GM23338 (cell line): ENCODE measurements around the gene RPIA. TPM values are rescaled to one million over a fixed set of nuclear protein-coding genes. Genes with fewer than 3 reads are reported as not detected.
"Not testable (repeated sequence)": the region's sequence is repeated elsewhere in the genome, so short reads cannot be mapped to it uniquely, and the experiment has no call there.

Experiments used
- ATAC-seq: fragments of 200-7000 bp; cut with Tn5 transposase; 3 replicates; pipeline ENCODE4 v1.9.1; 2020
- DNase-seq: peaks from one replicate; pipeline ENCODE4 v3.0.0-alpha.2; 2015; ENCODE audit warnings: low spot score
- H2AFZ ChIP-seq: fragments of 200-600 bp; sonication (generic); 2 replicates; pipeline ENCODE4 v1.8.0; 2016; ENCODE audit warnings: antibody characterized with exemption, mild to moderate bottlenecking, moderate library complexity
- H3F3A ChIP-seq: fragments of 200-600 bp; sonication (generic); replicated peaks from 2 replicates; pipeline ENCODE4 v1.8.0; 2017; ENCODE audit warnings: antibody characterized with exemption, mixed run types, low read depth
- H3K27ac ChIP-seq: fragments of 200-600 bp; sonication (generic); 2 replicates; pipeline ENCODE4 v1.6.1; 2016; ENCODE audit warnings: low read depth
- H3K27me3 ChIP-seq: fragments of 200-600 bp; sonication (generic); 2 replicates; pipeline ENCODE4 v1.8.0; 2016; ENCODE audit warnings: mild to moderate bottlenecking, mixed run types, moderate library complexity; ENCODE audit not compliant: insufficient read depth
- H3K36me3 ChIP-seq: fragments of 200-600 bp; sonication (generic); 2 replicates; pipeline ENCODE4 v1.8.0; 2016; ENCODE audit warnings: mild to moderate bottlenecking; ENCODE audit not compliant: insufficient read depth
- H3K4me1 ChIP-seq: fragments of 200-600 bp; sonication (generic); 2 replicates; pipeline ENCODE4 v1.8.0; 2016; ENCODE audit warnings: mild to moderate bottlenecking, moderate library complexity; ENCODE audit not compliant: insufficient read depth
- H3K4me2 ChIP-seq: fragments of 200-600 bp; sonication (generic); 2 replicates; pipeline ENCODE4 v1.7.1; 2017; ENCODE audit warnings: mixed run types
- H3K4me3 ChIP-seq: fragments of 200-600 bp; sonication (generic); 2 replicates; pipeline ENCODE4 v1.6.1; 2016; ENCODE audit warnings: mixed run types
- H3K79me2 ChIP-seq: fragments of 200-600 bp; sonication (generic); replicated peaks from 2 replicates; pipeline ENCODE4 v1.8.0; 2017; ENCODE audit warnings: mild to moderate bottlenecking; ENCODE audit not compliant: insufficient read depth
- H3K9me2 ChIP-seq: fragments of 200-600 bp; sonication (generic); 2 replicates; pipeline ENCODE4 v1.8.0; 2017; ENCODE audit not compliant: insufficient read depth
- H4K20me1 ChIP-seq: fragments of 200-600 bp; sonication (generic); replicated peaks from 2 replicates; pipeline ENCODE4 v1.8.0; 2017; ENCODE audit warnings: mild to moderate bottlenecking; ENCODE audit not compliant: insufficient read depth
- H3K27ac Mint-ChIP-seq: 2 replicates; pipeline ENCODE4 v1.8.0; 2020; ENCODE audit warnings: inconsistent platforms, mild to moderate bottlenecking, moderate library complexity, mixed read lengths
- H3K27me3 Mint-ChIP-seq: 3 replicates; pipeline ENCODE4 v1.8.0; 2022; ENCODE audit warnings: low read depth, mild to moderate bottlenecking, moderate library complexity, mixed read lengths, inconsistent platforms; ENCODE audit not compliant: insufficient read depth, poor library complexity
- H3K36me3 Mint-ChIP-seq: 3 replicates; pipeline ENCODE4 v1.8.0; 2021; ENCODE audit warnings: low read depth, mild to moderate bottlenecking, inconsistent platforms, moderate library complexity, mixed read lengths
- H3K4me1 Mint-ChIP-seq: 3 replicates; pipeline ENCODE4 v1.8.0; 2020; ENCODE audit warnings: mild to moderate bottlenecking, inconsistent platforms, mixed read lengths
- H3K4me3 Mint-ChIP-seq: 3 replicates; pipeline ENCODE4 v1.8.0; 2021; ENCODE audit warnings: moderate library complexity, mild to moderate bottlenecking, inconsistent platforms, mixed read lengths
- H3K9me3 Mint-ChIP-seq: 3 replicates; pipeline ENCODE4 v1.8.0; 2020; ENCODE audit warnings: moderate library complexity, mild to moderate bottlenecking, inconsistent platforms, mixed read lengths
- EZH2phosphoT487 ChIP-seq: fragments of 200-600 bp; sonication (generic); IDR thresholded peaks from one replicate; pipeline ENCODE4 v1.8.1; 2018; ENCODE audit warnings: antibody characterized with exemption; ENCODE audit not compliant: unreplicated experiment
- JUNB ChIP-seq: IDR thresholded peaks from one replicate; pipeline ENCODE4 v1.6.1; 2016; ENCODE audit warnings: antibody characterized with exemption; ENCODE audit not compliant: unreplicated experiment
- polyA plus RNA-seq: library from polyadenylated mRNA; unstranded; fragments of >200 nt; fragmentation: Nextera tagmentation; extraction: Ambion mirVana; gene quantifications from 2 replicates; pipeline ENCODE4 v1.2.1, GENCODE V29; 2016
- total RNA-seq: library from RNA; depleted of rRNA; stranded (reverse); fragments of >200 nt; shearing (Covaris generic); gene quantifications from 2 replicates; pipeline ENCODE4 v1.2.3, GENCODE V29; 2014
- TF ChIP-seq, protein P1 (sequence below): IDR thresholded peaks from one replicate; pipeline ENCODE4 v1.6.1; 2018; ENCODE audit warnings: antibody characterized with exemption; ENCODE audit not compliant: unreplicated experiment
- TF ChIP-seq, protein P2 (sequence below), 2 experiments: fragments of 200-600 bp in 1 of 2; sonication (generic) in 1 of 2; conservative IDR thresholded peaks; 2 replicates each; pipeline versions ENCODE4 v1.5.1 to v1.6.1; 2016 to 2017; ENCODE audit warnings: antibody characterized with exemption in 2 of 2, low read depth in 2 of 2, mild to moderate bottlenecking in 2 of 2, moderate library complexity in 1 of 2

RPIA gene
- total and polyA plus RNA-seq, 2 experiments from 2014 or later = 18.8 to 22.5 TPM

DNA sequence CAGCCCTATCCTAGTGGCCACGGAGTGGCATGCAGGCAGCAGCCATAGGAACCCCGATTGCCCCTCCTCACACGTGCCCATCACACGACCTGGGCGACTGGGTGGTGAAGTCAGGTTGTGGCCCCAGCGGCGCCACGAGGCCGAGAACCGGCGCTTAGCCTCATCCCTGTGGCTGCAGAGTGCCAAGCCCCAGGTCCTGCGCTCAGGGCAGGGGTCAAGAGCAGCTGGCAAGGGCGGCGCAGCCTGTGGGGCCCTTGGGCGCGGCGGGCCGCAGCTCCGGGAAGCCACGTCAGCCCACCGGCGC is 73.3 kb downstream of the RPIA start (continued):
- TF ChIP-seq, protein P1, sequence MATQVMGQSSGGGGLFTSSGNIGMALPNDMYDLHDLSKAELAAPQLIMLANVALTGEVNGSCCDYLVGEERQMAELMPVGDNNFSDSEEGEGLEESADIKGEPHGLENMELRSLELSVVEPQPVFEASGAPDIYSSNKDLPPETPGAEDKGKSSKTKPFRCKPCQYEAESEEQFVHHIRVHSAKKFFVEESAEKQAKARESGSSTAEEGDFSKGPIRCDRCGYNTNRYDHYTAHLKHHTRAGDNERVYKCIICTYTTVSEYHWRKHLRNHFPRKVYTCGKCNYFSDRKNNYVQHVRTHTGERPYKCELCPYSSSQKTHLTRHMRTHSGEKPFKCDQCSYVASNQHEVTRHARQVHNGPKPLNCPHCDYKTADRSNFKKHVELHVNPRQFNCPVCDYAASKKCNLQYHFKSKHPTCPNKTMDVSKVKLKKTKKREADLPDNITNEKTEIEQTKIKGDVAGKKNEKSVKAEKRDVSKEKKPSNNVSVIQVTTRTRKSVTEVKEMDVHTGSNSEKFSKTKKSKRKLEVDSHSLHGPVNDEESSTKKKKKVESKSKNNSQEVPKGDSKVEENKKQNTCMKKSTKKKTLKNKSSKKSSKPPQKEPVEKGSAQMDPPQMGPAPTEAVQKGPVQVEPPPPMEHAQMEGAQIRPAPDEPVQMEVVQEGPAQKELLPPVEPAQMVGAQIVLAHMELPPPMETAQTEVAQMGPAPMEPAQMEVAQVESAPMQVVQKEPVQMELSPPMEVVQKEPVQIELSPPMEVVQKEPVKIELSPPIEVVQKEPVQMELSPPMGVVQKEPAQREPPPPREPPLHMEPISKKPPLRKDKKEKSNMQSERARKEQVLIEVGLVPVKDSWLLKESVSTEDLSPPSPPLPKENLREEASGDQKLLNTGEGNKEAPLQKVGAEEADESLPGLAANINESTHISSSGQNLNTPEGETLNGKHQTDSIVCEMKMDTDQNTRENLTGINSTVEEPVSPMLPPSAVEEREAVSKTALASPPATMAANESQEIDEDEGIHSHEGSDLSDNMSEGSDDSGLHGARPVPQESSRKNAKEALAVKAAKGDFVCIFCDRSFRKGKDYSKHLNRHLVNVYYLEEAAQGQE = no peak
- TF ChIP-seq EZH2phosphoT487 = no peak

DNA sequence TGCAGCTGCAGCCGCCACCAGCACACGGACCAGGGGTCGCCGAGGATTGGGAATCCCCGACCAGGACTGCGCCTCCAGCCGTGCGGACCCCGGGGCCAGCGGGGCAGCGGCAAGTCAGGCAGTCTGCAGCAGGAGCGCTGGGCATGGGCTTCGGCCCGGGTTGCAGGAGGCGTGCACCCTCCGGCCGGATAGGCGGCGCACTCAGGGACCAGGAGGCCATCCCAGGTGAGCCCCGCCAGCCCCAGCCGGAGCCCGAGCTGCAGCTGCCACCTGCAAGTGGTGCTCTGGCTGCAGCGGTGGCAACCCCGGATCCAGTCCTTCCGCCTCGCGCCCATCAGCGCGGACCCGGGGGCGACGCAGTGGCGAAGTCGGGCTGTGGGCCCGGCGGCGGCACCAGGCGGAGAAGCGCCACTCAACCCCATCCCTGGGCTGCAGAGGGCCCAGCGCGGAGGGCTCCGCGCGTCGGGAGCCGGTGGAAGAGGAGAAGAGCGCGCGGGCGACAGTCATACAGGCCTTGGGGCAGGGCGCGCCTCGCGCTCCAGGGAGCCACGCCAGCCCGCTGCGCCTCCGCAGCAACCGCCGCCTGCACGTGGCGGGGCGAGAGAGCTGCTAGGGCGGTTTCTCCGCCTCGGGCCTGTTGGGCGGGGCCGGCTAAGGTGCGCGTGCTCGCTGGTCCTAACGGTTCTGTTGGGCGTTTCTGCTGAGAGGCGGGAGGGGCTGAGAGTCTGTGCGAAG is 73.8 kb downstream of the RPIA start:
- peak; percentile 92 for ATAC-seq
- no peak overlapping the region for H3K27ac ChIP-seq
- peaks cover 5% of the 10 kb centered on the region; the same call in 2 of the 3 replicates for H3K4me1 Mint-ChIP-seq

DNA sequence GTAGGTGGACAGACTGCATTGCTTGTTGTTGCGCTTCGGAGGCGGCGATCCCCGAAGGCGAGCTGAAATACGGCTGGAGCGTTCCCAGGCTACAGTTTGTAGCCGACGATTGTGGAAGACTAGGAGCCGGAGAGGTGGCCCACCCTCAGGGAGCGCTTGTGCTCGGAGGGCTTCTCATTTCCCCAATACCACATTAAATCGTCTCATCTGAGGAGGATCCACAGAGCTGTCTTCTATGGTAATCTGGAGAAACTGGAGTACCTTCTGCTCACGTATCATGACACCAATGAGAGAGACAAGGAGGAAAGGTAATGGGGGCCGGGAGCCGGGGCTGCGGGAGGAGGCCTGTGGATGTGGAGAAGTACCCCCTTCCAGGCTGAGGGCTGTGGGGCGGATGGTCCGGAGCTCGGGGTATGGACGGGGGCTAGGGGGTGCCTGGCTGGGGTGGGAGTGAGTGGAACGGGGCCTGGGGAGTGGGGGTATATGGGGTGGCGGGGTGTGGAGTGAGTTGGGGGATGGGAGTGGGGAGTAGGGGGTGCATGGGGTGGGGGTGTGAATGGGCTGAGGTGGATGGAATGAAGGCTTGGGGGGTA is 74.5 kb downstream of the RPIA start:
- H3K9me3 Mint-ChIP-seq = peaks cover 20% of the 10 kb centered on the region; the same call in 2 of the 3 replicates

More for the DNA sequence above, 73.8 kb downstream of the RPIA start:
- peaks cover 3% of the 10 kb centered on the region; the same call in 1 of the 3 replicates for H3K36me3 Mint-ChIP-seq
- Histone ChIP-seq H4K20me1 (no peaks in the 10 kb centered on the region), H3K36me3 (no peaks in the 10 kb centered on the region), H3K4me1 (no peaks in the 10 kb centered on the region), H3K4me3 (peak overlapping the region; percentile 58), H3K27me3 (peaks cover 49% of the 10 kb centered on the region), H3K79me2 (no peaks in the 10 kb centered on the region), H2AFZ (peak overlapping the region; percentile 84), H3F3A (no peaks in the 10 kb centered on the region), H3K9me2 (no peaks in the 10 kb centered on the region), H3K4me2 (peak overlapping the region; percentile 91)
- DNase-seq = peak; percentile 84
- peaks cover 23% of the 10 kb centered on the region for H3K9me3 Mint-ChIP-seq
- H3K4me3 Mint-ChIP-seq = peak overlapping the region; percentile 84
- H3K27me3 Mint-ChIP-seq = peaks cover 29% of the 10 kb centered on the region
- no peak overlapping the region for H3K27ac Mint-ChIP-seq
- TF ChIP-seq JUNB = no peak
- TF ChIP-seq, protein P2, sequence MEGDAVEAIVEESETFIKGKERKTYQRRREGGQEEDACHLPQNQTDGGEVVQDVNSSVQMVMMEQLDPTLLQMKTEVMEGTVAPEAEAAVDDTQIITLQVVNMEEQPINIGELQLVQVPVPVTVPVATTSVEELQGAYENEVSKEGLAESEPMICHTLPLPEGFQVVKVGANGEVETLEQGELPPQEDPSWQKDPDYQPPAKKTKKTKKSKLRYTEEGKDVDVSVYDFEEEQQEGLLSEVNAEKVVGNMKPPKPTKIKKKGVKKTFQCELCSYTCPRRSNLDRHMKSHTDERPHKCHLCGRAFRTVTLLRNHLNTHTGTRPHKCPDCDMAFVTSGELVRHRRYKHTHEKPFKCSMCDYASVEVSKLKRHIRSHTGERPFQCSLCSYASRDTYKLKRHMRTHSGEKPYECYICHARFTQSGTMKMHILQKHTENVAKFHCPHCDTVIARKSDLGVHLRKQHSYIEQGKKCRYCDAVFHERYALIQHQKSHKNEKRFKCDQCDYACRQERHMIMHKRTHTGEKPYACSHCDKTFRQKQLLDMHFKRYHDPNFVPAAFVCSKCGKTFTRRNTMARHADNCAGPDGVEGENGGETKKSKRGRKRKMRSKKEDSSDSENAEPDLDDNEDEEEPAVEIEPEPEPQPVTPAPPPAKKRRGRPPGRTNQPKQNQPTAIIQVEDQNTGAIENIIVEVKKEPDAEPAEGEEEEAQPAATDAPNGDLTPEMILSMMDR (conservative IDR thresholded peaks at IDR 0.05; ENCODE audit: low read depth in 2 of 2) = peak in 1 of 2 experiments; percentile 29; a peak in 2 of 4 replicates

More for the DNA sequence above, 74.5 kb downstream of the RPIA start:
- H3K36me3 ChIP-seq, H3F3A ChIP-seq, H3K36me3 Mint-ChIP-seq, DNase-seq, H4K20me1 ChIP-seq, H3K4me1 ChIP-seq, H3K27ac Mint-ChIP-seq, H3K4me1 Mint-ChIP-seq, H3K9me2 ChIP-seq, H3K27ac ChIP-seq, H3K79me2 ChIP-seq: not testable (repeated sequence)
- peaks cover 49% of the 10 kb centered on the region for H3K27me3 ChIP-seq
- peak; percentile 12; the same call in 2 of the 3 replicates for ATAC-seq
- Mint-ChIP-seq H3K27me3 (peaks cover 29% of the 10 kb centered on the region), H3K4me3 (peak overlapping the region; percentile 84)
- peak overlapping the region; percentile 58 for H3K4me3 ChIP-seq
- H2AFZ ChIP-seq = peak overlapping the region; percentile 84
- peak overlapping the region; percentile 91 for H3K4me2 ChIP-seq
